HUES48 (cell line): ENCODE results near the gene VASP.
A peak's percentile ranks its signal among the peaks of the same experiment; 100 is the strongest.

Experiments
- H3K27ac ChIP-seq: one replicate; pipeline ENCODE4 v1.7.0; 2013; ENCODE audit warnings: low read depth, low read length, inconsistent platforms
- H3K27me3 ChIP-seq: 2 replicates; pipeline ENCODE4 v1.6.1; 2013; ENCODE audit warnings: mild to moderate bottlenecking, low read length; ENCODE audit not compliant: control insufficient read depth, insufficient read depth
- H3K36me3 ChIP-seq: 2 replicates; pipeline ENCODE4 v1.6.1; 2013; ENCODE audit warnings: low read length; ENCODE audit not compliant: control insufficient read depth, insufficient read depth
- H3K4me1 ChIP-seq: 2 replicates; pipeline ENCODE4 v1.6.1; 2013; ENCODE audit warnings: mild to moderate bottlenecking, low read length; ENCODE audit not compliant: control insufficient read depth, insufficient read depth
- H3K4me3 ChIP-seq: 2 replicates; pipeline ENCODE4 v1.5.1; 2013; ENCODE audit warnings: mild to moderate bottlenecking, low read depth, low read length
- H3K9ac ChIP-seq: 2 replicates; pipeline ENCODE4 v1.6.1; 2013; ENCODE audit warnings: mild to moderate bottlenecking, low read depth, low read length, moderate library complexity
- H3K9me3 ChIP-seq: 2 replicates; pipeline ENCODE4 v1.6.1; 2013; ENCODE audit warnings: low read length; ENCODE audit not compliant: control insufficient read depth, insufficient read depth

VASP gene

DNA sequence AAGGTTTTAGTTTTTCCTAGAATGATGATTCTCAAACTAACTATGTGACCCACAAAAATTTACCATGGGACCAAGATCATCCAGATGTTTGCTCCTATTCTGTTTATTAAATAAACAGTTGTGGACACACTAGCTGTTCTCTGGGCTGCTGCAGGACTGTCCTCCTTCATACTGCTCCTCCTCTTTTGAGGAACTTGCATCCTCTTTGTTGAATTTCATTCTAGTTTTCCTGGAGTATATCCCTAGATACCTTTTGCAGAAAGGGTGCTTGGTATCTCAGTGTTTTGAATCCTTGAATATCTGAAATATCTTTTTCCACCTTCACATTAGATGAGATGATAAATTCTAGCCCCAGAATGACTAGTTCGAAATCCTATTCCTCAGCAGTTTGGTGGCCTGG, 24.1 kb downstream of the VASP start:
- Histone ChIP-seq H3K9ac (no peak overlapping the region), H3K27me3 (peaks cover 10% of the 10 kb centered on the region; the same call in 1 of the 2 replicates), H3K4me3 (no peak overlapping the region), H3K36me3 (peaks cover 12% of the 10 kb centered on the region), H3K4me1 (peaks cover 13% of the 10 kb centered on the region), H3K9me3 (0 out of 2 replicates have a peak, but pooled peaks cover 3% of the 10 kb centered on the region), H3K27ac (no peak overlapping the region)

DNA sequence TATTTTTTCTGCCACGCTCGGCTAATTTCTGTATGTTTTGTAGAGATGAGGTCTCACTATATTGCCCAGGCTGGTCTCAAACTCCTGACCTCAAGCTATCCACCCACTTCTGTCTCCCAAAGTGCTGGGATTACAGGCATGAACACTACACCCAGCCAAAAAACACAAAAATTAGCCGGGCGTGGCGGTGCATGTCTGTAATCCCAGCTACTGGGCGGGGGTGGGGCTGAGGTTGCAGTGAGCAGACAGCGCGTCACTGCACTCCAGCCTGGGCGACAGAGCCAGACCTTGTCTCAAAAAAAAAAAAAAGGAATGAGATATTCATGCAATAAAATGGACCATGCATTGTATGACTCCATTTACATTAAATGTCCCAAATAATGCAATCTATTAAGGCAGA, 32.2 kb downstream of the VASP start:
- Histone ChIP-seq H3K4me3 (no peak overlapping the region), H3K4me1 (no peaks in the 10 kb centered on the region), H3K9ac (no peak overlapping the region), H3K27ac (no peak overlapping the region), H3K9me3 (no peaks in the 10 kb centered on the region), H3K36me3 (no peaks in the 10 kb centered on the region), H3K27me3 (no peaks in the 10 kb centered on the region)

GRCh38 chr19:45542234-45542668, 35.0 kb downstream of the VASP start:
- no peaks in the 10 kb centered on the region for H3K9me3 ChIP-seq
- no peaks in the 10 kb centered on the region for H3K36me3 ChIP-seq
- no peak overlapping the region for H3K9ac ChIP-seq
- H3K27ac ChIP-seq: no peak overlapping the region
- no peak overlapping the region for H3K4me3 ChIP-seq
- H3K27me3 ChIP-seq: no peaks in the 10 kb centered on the region
- no peaks in the 10 kb centered on the region for H3K4me1 ChIP-seq

DNA sequence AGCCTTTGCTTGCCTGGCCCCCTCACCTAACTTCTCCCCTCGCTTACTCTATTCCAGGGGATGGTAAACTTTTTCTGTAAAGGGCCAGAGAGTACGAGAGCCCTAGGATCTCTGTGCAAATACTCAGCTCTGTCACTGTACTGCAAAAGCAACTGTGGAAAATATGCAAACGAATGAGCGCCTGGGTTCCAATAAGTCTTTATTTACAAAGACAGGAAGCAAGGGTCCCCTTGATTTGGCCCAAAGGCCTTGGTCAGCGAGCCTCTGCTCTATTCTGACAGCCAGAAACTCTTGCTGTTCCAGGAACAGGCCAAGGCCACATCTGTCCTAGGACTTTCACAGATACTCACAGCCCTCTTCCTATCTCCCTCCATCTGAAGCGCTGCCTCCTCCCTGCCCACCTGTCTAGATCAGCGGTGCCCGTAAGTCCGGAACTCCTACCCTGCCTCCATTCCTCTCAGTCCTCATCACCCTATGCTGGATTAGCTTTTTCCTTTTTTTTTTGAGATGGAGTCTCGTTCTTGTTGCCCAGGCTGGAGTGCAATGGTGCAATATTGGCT, 40.0 kb downstream of the VASP start:
- Histone ChIP-seq H3K9me3 (no peaks in the 10 kb centered on the region), H3K36me3 (no peaks in the 10 kb centered on the region), H3K27me3 (no peaks in the 10 kb centered on the region), H3K4me3 (no peak overlapping the region), H3K4me1 (no peaks in the 10 kb centered on the region), H3K27ac (no peak overlapping the region), H3K9ac (no peak overlapping the region)

DNA sequence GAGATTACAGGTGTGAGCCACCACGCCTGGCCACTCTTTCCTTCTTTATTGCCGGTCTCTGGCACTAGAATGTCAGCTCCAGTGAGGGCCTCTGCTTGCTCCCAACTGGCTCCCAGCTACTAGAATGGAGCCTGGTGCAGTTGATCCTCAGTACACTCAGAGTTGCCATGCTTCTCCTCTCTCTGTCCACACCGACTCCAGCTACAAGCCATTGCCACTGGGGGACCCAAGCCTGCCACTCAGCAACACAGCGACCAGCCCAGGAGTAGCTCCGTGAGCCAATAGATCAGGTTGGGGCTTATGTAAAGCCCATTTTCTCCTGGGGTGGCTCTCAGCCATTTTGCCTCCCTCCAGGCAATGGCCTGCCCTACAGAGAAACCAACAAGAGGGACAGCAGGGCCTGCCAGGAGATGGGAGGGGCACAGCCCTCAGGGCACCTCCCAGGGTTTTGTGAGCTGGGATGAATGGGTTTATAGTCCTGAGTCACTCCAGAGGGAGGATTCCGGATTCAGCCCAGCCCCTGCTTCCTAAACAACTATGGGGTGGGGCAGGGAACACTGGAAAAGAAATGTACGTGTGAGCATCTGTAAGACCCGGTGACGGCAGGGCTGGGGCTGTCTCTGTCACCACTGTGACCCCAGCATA, 40.8 kb downstream of the VASP start:
- Histone ChIP-seq H3K4me3 (no peak overlapping the region), H3K36me3 (0 out of 2 replicates have a peak, but pooled peaks cover 2% of the 10 kb centered on the region), H3K9ac (no peak overlapping the region), H3K4me1 (no peaks in the 10 kb centered on the region), H3K9me3 (no peaks in the 10 kb centered on the region), H3K27ac (no peak overlapping the region), H3K27me3 (no peaks in the 10 kb centered on the region)

DNA sequence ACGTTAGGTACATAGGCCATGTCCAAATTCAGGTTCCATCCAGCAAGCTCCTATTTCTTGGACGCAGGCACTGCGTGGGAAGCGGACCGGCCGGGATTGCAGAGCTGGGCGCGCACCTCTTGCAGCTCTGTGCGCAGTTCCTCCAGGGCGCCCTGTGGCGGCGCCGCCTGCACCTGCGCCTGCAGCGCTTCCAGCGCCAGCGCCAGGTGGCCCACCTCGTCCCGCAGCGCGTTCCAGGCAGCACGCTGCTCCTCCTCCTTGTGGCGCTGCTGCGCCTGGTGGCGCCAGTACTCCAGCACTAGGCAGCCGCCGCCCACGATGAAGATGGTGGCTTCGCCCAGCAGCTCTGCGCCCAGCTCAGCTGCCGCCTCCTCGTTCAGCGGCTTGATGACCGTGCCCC, 46.2 kb downstream of the VASP start:
- Histone ChIP-seq H3K36me3 (0 out of 2 replicates have a peak, but pooled peaks cover 3% of the 10 kb centered on the region), H3K27me3 (no peaks in the 10 kb centered on the region), H3K9ac (no peak overlapping the region), H3K4me1 (peaks cover 5% of the 10 kb centered on the region; the same call in 1 of the 2 replicates), H3K27ac (no peak overlapping the region), H3K9me3 (no peaks in the 10 kb centered on the region), H3K4me3 (peak overlapping the region; percentile 50)

- H3K27me3 ChIP-seq: no peaks in the 10 kb centered on the region
- no peak overlapping the region for H3K9ac ChIP-seq
- no peaks in the 10 kb centered on the region for H3K9me3 ChIP-seq
- 0 out of 2 replicates have a peak, but pooled peaks cover 3% of the 10 kb centered on the region for H3K36me3 ChIP-seq
- no peak overlapping the region for H3K27ac ChIP-seq
- H3K4me3 ChIP-seq: no peak overlapping the region
- H3K4me1 ChIP-seq: peaks cover 5% of the 10 kb centered on the region; the same call in 1 of the 2 replicates
Measured at GRCh38 chr19:45554481-45554880, 47.2 kb downstream of the VASP start.

- Histone ChIP-seq H3K9ac (no peak overlapping the region), H3K27ac (no peak overlapping the region), H3K9me3 (no peaks in the 10 kb centered on the region), H3K4me3 (no peak overlapping the region), H3K27me3 (no peaks in the 10 kb centered on the region), H3K4me1 (peaks cover 5% of the 10 kb centered on the region; the same call in 1 of the 2 replicates), H3K36me3 (0 out of 2 replicates have a peak, but pooled peaks cover 3% of the 10 kb centered on the region)
Measured at GRCh38 chr19:45556835-45557234, 49.6 kb downstream of the VASP start.

- Histone ChIP-seq H3K4me1 (peaks cover 5% of the 10 kb centered on the region; the same call in 1 of the 2 replicates), H3K4me3 (no peak overlapping the region), H3K27me3 (no peaks in the 10 kb centered on the region), H3K36me3 (no peaks in the 10 kb centered on the region), H3K27ac (no peak overlapping the region), H3K9ac (no peak overlapping the region), H3K9me3 (no peaks in the 10 kb centered on the region)
Measured at GRCh38 chr19:45558399-45558878, 51.2 kb downstream of the VASP start.

GRCh38 chr19:45560038-45560437, 52.8 kb downstream of the VASP start:
- Histone ChIP-seq H3K9ac (no peak overlapping the region), H3K27me3 (no peaks in the 10 kb centered on the region)

GRCh38 chr19:45560686-45561085, 53.4 kb downstream of the VASP start:
- Histone ChIP-seq H3K4me3 (no peak overlapping the region), H3K9me3 (no peaks in the 10 kb centered on the region), H3K9ac (no peak overlapping the region), H3K4me1 (peaks cover 5% of the 10 kb centered on the region), H3K36me3 (no peaks in the 10 kb centered on the region), H3K27ac (no peak overlapping the region), H3K27me3 (no peaks in the 10 kb centered on the region)

More at GRCh38 chr19:45560038-45560437, 52.8 kb downstream of the VASP start:
- Histone ChIP-seq H3K36me3 (no peaks in the 10 kb centered on the region), H3K27ac (no peak overlapping the region), H3K4me3 (no peak overlapping the region), H3K9me3 (no peaks in the 10 kb centered on the region), H3K4me1 (peaks cover 5% of the 10 kb centered on the region)
